GM12878 (cell line): Measurements from ENCODE around the gene PABPC1L. TPM values are rescaled to one million over a fixed set of nuclear protein-coding genes. Genes with fewer than 3 reads are reported as not detected.

ENCODE experiments used
- ATAC-seq: fragments of 200-7000 bp; cut with Tn5 transposase; 3 replicates; pipeline ENCODE4 v1.9.1; 2020; ENCODE audit warnings: mild to moderate bottlenecking, moderate library complexity
- BruUV-seq: library from RNA; stranded (reverse); fragments of 400-500 nt; replicated peaks from 2 replicates; lab custom pipeline; 2021; lab: Mats Ljungman, UMichigan
- CTCF ChIA-PET: fragments of 300-600 bp; sonication (Branson Sonifier 250); formaldehyde crosslinking; extraction: SDS; loops from one replicate; lab custom pipeline; 2021; ENCODE audit warnings: inconsistent platforms; lab: Yijun Ruan, JAX
- POLR2A ChIA-PET: fragments of 350-600 bp; formaldehyde crosslinking; extraction: SDS; loops from one replicate; lab custom pipeline; 2021; ENCODE audit warnings: inconsistent platforms; lab: Charles Lee
- RAD21 ChIA-PET: fragments of 300-600 bp; sonication (Branson Sonifier 250); formaldehyde crosslinking; loops from one replicate; lab custom pipeline; 2023; ENCODE audit warnings: antibody characterized with exemption; ENCODE audit not compliant: unreplicated experiment; lab: Charles Lee
- SMC1A ChIA-PET: fragments of 300-600 bp; sonication (Branson Sonifier 250); formaldehyde crosslinking; loops from one replicate; lab custom pipeline; 2023; ENCODE audit not compliant: unreplicated experiment, uncharacterized antibody; lab: Charles Lee
- DNase-seq: peaks from one replicate; pipeline ENCODE4 v3.0.0-alpha.2; 2011; ENCODE audit warnings: low read depth, low spot score
- FAIRE-seq: peaks from 3 replicates; lab custom pipeline; 2011; peaks lifted over from hg19 to GRCh38; lab: Jason Lieb, UNC
- H2AFZ ChIP-seq: 2 replicates; pipeline ENCODE4 v1.6.0; 2011; ENCODE audit warnings: low read depth, low read length, control low read depth; ENCODE audit not compliant: control insufficient read depth
- H3K27ac ChIP-seq: 2 replicates; pipeline ENCODE4 v1.5.1; 2011; ENCODE audit warnings: control low read depth; ENCODE audit not compliant: control insufficient read depth, insufficient read depth
- H3K27me3 ChIP-seq, 2 experiments: replicated peaks in 1 of 2; 2 replicates each; pipeline versions ENCODE4 v1.6.0 to v1.6.1; 2011; ENCODE audit warnings: low read length in 1 of 2; ENCODE audit not compliant: control insufficient read depth in 2 of 2, insufficient read depth in 2 of 2
- H3K36me3 ChIP-seq, 2 experiments: 2 replicates each; pipeline ENCODE4 v1.5.1; 2011; ENCODE audit warnings: low read length in 1 of 2; ENCODE audit not compliant: control insufficient read depth in 2 of 2, insufficient read depth in 2 of 2
- H3K4me1 ChIP-seq: 2 replicates; pipeline ENCODE4 v1.6.1; 2011; ENCODE audit warnings: mild to moderate bottlenecking, low read length, moderate library complexity, mixed read lengths; ENCODE audit not compliant: control insufficient read depth, insufficient read depth
- H3K4me2 ChIP-seq: 2 replicates; pipeline ENCODE4 v1.6.0; 2011; ENCODE audit warnings: control low read depth; ENCODE audit not compliant: control insufficient read depth, insufficient read depth
- H3K4me3 ChIP-seq: fragments of 200-600 bp; sonication (generic); 2 replicates; pipeline ENCODE4 v1.5.1; 2016
- H3K79me2 ChIP-seq: 2 replicates; pipeline ENCODE4 v1.6.0; 2011; ENCODE audit warnings: low read length; ENCODE audit not compliant: control insufficient read depth, insufficient read depth
- H3K9ac ChIP-seq: 2 replicates; pipeline ENCODE4 v1.8.0; 2011; ENCODE audit warnings: low read length, control low read depth, mixed read lengths; ENCODE audit not compliant: control insufficient read depth, insufficient read depth
- H3K9me3 ChIP-seq: replicated peaks from 3 replicates; pipeline ENCODE4 v1.5.1; 2011; ENCODE audit warnings: mild to moderate bottlenecking, low read length; ENCODE audit not compliant: control insufficient read depth, insufficient read depth
- H4K20me1 ChIP-seq: 2 replicates; pipeline ENCODE4 v1.6.0; 2011; ENCODE audit not compliant: control insufficient read depth, insufficient read depth
- BCL3 ChIP-seq: IDR thresholded peaks from 2 replicates; pipeline ENCODE4 v1.6.1; 2011; ENCODE audit warnings: borderline replicate concordance, low read depth, mild to moderate bottlenecking, moderate library complexity, low read length; ENCODE audit not compliant: insufficient read depth, poor library complexity, severe bottlenecking
- CUX1 ChIP-seq: IDR thresholded peaks from 2 replicates; pipeline ENCODE4 v1.6.1; 2012; ENCODE audit warnings: improper control_type of control experiment, low read depth, low read length; ENCODE audit not compliant: insufficient replicate concordance
- GABPA ChIP-seq: IDR thresholded peaks from 2 replicates; pipeline ENCODE4 v1.6.1; 2014; ENCODE audit warnings: antibody characterized with exemption, low read depth, mild to moderate bottlenecking, inconsistent platforms
- HDAC6 ChIP-seq: fragments of 200-600 bp; sonication (generic); IDR thresholded peaks from one replicate; pipeline ENCODE4 v1.8.0; 2017; ENCODE audit warnings: antibody characterized with exemption; ENCODE audit not compliant: unreplicated experiment
- NKRF ChIP-seq: fragments of 450-650 bp; conservative IDR thresholded peaks from 2 replicates; pipeline ENCODE4 v1.6.1; 2017; ENCODE audit warnings: mild to moderate bottlenecking, moderate library complexity
- REST ChIP-seq: IDR thresholded peaks from 2 replicates; pipeline ENCODE4 v1.6.1; 2012; ENCODE audit warnings: mild to moderate bottlenecking, low read depth, low read length
- SKIL ChIP-seq: fragments of 450-650 bp; IDR thresholded peaks from 2 replicates; pipeline ENCODE4 v1.6.1; 2017; ENCODE audit warnings: mild to moderate bottlenecking, low read depth, inconsistent platforms; ENCODE audit not compliant: poor library complexity, severe bottlenecking
- SMAD1 ChIP-seq: fragments of 450-650 bp; IDR thresholded peaks from 2 replicates; pipeline ENCODE4 v1.6.1; 2018; ENCODE audit warnings: mild to moderate bottlenecking, low read depth; ENCODE audit not compliant: partially characterized antibody
- WGBS: methylation state at CpG from one replicate; pipeline ENCODE4 v1.1.6; 2016; ENCODE audit warnings: low lambda C conversion rate; ENCODE audit not compliant: insufficient replicate concordance, insufficient coverage; ENCODE audit errors: missing lambda C conversion rate; 5-methylcytosine and 5-hydroxymethylcytosine counted together
- in situ Hi-C: fragments of 300-500 bp; cut with MboI; formaldehyde crosslinking; loops from 9 replicates; pipeline ENCODE4 v1.14.3; 2018; ENCODE audit warnings: mixed read lengths
- intact Hi-C: fragments of 100-400 bp; cut with micrococcal nuclease; formaldehyde crosslinking; loops from one replicate; pipeline ENCODE4 v1.14.2; 2022; ENCODE audit not compliant: unreplicated experiment
- polyA plus RNA-seq, 11 experiments: library from polyadenylated mRNA; depleted of rRNA in 4 of 11; unstranded in 6 of 11; stranded (reverse) in 5 of 11; fragments of >200 nt; fragmentation: Nextera tagmentation in 4 of 11; fragmentation: Illumina TruSeq in 1 of 11; extraction: Ambion mirVana in 4 of 11; extraction: Trizol in 1 of 11; gene quantifications; 1 replicate in 1 of 11; 2 replicates in 10 of 11; pipeline versions ENCODE4 v1.2.1 to v1.2.3, GENCODE V29; 2011 to 2016; ENCODE audit warnings: inconsistent platforms in 2 of 11, missing spikeins in 2 of 11, low read depth in 1 of 11
- total RNA-seq, 4 experiments: library from RNA; depleted of rRNA in 3 of 4; stranded (reverse); fragments of >200 nt in 3 of 4; fragmentation: Illumina TruSeq in 1 of 4; extraction: Trizol in 1 of 4; gene quantifications; 2 replicates each; pipeline versions ENCODE4 v1.2.1 to v1.2.3, GENCODE V29; 2013 to 2021

Gene PABPC1L
- total and polyA plus RNA-seq, 10 of the 15 experiments (the other 5 are each of a cell fraction or from before 2014, with no cell fraction given), result 6.1 to 66.8 (median 11.9) TPM

- Histone ChIP-seq H3K4me2 (no peak overlapping the region), H3K4me1 (no peaks in the 10 kb centered on the region), H3K9me3 (no peaks in the 10 kb centered on the region), H3K79me2 (no peaks in the 10 kb centered on the region), H2AFZ (no peak overlapping the region), H3K27ac (no peak overlapping the region), H4K20me1 (no peaks in the 10 kb centered on the region), H3K27me3 (no peaks in the 10 kb centered on the region), H3K4me3 (no peak overlapping the region), H3K9ac (no peak overlapping the region), H3K36me3 (peaks cover 20 to 46% of the 10 kb centered on the region in 2 experiments)
- ChIA-PET SMC1A (interaction anchor here (1.6 kb wide), 1 partner anchor 34 kb away, joined by 3 read pairs; no protein-coding TSS in a partner anchor), RAD21 (no interaction called here), POLR2A (no interaction called here), CTCF (interaction anchor here (1.2 kb wide), 1 partner anchor 150 kb away, joined by 3 read pairs; no protein-coding TSS in a partner anchor)
- in situ Hi-C loops (no loop called here), intact Hi-C loops (no loop called here)
- DNase-seq (no peak), ATAC-seq (no peak), FAIRE-seq (no peak)
- 96% methylated on average over 6 of the region's 6 CpGs for WGBS
- BruUV-seq, result no TSS peak
- no peak for TF ChIP-seq GABPA
- TF ChIP-seq REST, result no peak
- TF ChIP-seq NKRF, result no peak
- TF ChIP-seq BCL3, result no peak
- TF ChIP-seq CUX1, result no peak
- no peak for TF ChIP-seq SKIL
- TF ChIP-seq SMAD1, result no peak
- no peak for TF ChIP-seq HDAC6
Observed at GRCh38 chr20:44945261-44945660, 35.4 kb downstream of the PABPC1L start.
